ENCODE measurements around the gene RBM11.
"Not testable (repeated sequence)": the region's sequence is repeated elsewhere in the genome, so short reads cannot be mapped to it uniquely, and the experiment has no call there.

Gene RBM11, protein sequence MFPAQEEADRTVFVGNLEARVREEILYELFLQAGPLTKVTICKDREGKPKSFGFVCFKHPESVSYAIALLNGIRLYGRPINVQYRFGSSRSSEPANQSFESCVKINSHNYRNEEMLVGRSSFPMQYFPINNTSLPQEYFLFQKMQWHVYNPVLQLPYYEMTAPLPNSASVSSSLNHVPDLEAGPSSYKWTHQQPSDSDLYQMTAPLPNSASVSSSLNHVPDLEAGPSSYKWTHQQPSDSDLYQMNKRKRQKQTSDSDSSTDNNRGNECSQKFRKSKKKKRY

DNA sequence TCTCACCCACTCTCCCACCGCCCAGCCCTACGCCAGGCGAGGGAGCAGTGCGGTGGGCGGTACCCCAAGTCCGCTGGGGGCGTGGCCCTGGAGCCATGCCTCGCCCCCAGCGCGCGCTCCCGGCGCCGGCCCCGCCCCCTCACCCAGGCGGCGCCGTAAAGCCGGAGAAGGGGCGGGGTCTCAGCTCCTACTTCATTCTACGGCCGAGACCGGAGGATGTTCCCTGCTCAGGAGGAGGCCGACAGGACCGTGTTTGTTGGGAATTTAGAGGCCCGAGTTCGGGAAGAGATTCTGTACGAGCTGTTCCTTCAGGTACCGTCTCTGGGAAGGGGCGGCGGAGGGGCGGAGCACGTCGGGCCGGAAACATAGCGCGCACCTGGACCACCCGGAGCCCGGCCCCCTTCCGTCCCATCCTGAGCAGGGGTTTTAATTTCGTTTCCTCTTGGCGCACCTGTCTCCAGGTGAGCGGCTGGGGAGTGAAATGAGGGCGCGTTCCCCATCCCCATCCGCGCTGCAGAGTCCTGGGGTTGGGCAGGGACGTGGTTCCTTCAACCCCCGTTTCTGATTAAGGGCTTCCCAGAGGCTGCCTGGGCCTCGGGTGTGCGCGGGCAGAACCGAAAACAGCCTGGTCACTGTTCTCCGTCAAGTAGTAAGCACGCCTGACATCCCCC, at the start of gene RBM11:
RBM11 (plus strand) TSS at position 187 of the 671 bp plus-strand sequence; CDS start at position 217, 30 bp downstream.
- DNase-seq, result no peak

DNA sequence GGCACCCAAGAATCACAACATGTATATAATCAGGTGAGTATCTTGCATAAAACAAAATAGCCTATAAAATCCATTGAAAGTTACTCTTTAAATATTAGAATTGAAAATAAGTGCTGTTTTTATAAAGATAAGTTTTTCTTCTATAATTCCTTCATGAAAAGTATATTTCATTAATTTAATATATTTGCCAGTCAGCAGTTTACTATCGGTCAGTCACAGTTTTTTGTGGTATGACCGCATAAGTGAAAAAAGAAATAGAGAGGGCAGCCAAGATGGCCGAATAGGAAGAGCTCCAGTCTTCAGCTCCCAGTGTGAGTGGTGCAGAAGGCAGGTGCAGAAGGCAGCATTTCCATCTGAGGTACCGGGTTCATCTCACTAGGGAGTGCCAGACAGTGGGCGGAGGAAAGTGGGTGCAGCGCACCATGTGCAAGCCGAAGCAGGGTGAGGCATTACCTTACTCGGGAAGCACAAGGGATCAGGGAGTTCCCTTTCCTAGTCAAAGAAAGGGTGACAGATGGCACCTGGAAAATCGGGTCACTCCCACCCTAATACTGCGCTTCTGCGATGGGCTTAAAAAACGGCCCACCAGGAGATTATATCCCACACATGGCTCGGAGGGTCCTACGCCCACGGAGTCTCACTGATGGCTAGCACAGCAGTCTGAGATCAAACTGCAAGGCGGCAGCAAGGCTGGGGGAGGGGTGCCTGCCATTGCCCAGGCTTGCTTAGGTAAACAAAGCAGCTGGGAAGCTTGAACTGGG, 49.3 kb upstream of the RBM11 start:
- not testable (repeated sequence) for DNase-seq

DNA sequence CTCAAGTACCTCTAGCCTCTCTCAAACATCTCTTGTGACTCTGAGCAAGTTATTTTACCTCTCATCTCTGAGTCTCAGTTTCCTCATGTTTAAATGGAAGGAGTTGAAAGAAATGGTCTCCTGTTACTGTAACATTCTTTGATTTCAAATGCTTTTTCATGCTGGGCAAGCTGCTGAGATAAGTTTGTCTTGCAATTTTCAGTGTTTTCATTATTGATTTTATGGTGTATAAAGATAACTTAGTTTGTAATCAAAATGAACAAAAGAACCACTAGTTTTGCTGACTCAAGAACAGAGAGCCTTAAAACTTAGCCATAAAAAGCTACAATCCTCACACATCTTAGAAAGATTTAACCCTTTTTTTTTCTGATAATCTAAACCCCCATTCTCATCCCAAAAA, 9.7 kb upstream of the RBM11 start:
- DNase-seq, result no peak

DNA sequence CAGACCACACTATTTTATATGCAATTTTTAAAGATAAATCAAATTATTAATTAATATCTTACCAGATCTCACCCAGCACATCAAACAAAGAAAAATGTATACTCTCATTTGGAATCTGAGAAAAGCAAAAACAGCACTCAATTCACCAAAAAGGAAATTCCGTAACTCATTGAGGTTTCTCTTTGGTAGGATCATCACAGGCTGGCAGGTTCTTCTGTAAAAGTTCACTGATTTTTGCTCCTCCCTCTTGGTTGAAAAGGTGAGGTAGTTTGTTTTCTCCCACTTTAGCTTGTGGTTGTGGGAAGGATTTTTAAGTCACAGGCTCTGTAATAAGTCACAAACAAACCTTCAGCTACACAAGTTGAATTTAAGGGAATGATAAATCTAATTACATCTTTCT, 5.2 kb upstream of the RBM11 start, which contains the start of gene LIPI:
LIPI (minus strand) TSS at position 218 of the 400 bp plus-strand sequence; CDS start at position 108, 110 bp downstream.
- DNase-seq, result no peak

- DNase-seq, result no peak
These were observed 2.8 kb upstream of the RBM11 start for GRCh38 chr21:14213164-14213563.

GRCh38 chr21:14223365-14223764, 7.4 kb downstream of the RBM11 start:
- DNase-seq, result no peak

GRCh38 chr21:14229399-14229798, 13.4 kb downstream of the RBM11 start:
- no peak for DNase-seq

DNA sequence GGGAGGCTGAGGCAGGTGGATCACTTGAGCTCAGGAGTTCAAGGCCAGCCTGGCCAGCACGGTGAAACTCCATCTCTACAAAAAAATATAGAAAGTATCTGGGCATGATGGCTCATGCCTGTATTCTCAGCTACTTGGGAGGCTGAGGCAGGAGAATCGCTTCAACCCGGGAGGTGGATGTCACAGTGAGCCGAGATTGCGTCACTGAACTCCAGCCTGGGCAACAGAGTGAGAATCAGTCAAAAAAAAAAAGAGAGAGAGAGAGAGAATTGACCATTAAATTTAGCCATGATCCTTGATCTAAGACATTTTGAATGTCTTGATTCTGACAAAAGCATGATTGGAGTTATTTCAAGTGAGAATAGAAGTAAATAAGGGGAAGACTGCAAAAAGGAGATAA, 19.1 kb downstream of the RBM11 start:
- no peak for DNase-seq

DNA sequence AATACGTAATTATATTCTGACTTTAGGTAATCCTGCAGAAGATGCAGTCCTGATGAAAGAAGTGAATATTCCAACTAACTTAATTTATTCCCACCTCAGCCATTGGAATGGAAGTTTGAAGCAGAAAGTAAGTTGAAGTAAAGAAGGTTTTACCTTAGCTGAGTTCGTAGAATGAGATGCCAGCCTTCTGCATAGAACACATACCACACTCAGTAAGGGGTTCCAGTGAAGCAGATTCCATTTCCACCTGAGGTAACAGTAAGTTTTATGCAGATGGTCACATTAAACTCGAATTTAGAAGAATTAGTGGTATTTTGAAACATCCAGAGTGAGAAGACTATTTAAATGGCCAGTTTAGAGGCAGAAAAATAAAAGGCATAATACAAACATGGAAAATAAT, 20.2 kb downstream of the RBM11 start:
- DNase-seq, result no peak

DNA sequence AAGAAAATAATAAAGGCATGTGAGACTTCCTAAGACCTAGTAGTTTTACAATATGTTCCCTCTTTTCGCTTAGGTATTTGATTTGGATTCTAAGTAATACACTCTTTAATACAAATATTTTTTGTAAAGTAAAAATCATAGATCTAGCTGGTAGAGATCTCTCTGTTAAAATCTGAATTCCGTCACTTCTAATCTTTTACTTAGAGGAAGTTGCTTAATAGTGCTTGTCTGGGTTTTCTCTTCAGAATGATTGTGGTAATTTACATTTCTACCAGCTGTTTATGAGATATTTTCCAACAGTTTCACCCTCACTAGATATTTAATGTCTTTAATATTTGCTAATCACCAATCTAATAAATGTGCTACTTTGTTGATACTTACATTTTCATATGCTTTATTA, 23.3 kb downstream of the RBM11 start:
- no peak for DNase-seq

DNA sequence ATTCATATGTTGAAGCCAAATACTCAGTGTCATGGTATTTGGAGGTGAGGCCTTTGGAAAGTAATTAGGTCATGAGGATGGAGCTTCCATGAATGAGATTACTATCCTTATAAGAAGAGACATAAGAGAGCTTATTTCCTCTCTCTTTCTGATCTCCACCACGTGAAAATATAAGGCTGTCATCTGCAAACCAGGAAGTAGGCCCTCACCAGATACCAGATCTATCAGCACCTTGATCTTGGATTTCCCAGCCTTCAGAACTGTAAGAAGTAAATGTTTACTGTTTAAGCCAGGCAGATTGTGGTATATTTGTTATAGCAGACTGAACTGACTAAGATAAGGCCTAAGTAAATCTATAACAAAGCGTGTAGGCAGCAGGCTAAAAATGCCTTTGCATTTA, 25.3 kb downstream of the RBM11 start:
- no peak for DNase-seq

- no peak for DNase-seq
These were observed 27.5 kb downstream of the RBM11 start for GRCh38 chr21:14243461-14243860.

- DNase-seq, result no peak
These were observed 27.9 kb downstream of the RBM11 start for GRCh38 chr21:14243874-14244273.

DNA sequence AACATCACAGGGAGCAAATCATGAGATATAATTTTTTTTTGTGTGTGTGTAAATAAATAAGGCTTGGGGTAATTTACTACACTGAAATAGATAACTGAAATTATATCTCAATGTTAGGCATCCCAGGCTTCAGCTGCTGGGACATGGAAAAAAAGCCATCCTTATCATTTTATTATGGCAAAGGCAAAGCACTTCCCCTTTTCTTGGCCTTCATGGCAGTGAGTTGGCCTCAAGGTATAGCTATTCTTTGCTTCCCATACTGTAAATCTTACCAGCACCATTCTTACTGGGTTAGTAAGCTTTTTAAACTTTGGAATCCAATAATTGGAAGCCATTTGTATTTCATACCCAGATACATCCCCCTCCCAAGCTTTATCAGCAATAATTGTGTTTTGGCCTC, 29.0 kb downstream of the RBM11 start:
- no peak for DNase-seq

DNA sequence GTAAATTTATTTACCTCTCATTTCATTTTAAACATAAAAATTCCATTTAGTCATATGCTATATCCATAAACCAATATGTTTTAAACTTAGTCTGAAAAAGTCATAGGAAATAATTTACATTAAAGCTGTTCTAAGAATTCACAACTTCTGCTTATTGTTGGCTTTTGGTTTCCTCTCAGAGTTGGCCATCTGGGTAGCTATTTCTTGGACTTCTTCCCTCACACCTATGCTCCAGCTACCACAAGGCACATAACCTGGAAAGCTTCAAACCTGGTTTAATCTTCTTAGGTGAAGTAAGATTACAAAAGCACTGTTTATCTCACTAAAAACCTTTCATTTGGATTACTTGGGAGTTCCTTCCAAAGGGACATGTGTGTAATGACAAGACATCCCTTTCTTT, 29.8 kb downstream of the RBM11 start:
- no peak for DNase-seq

DNA sequence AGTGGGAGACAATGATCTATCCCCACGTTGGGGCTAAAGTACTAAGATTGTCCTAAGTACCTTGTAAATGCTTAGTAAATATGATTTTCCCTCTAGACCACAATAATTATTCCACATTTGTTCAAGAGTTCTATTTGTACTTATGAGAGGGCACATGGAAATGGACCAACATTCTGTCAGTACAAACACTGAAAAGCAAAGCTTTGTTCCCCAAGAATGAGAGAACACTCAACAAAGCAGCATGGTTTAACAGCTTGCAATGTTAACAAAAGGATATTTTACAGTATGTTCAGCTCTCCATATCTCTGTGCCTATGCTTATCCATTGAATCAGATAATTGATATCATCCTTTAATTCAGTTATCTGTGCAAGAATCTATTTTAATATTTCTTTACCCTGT, 35.4 kb downstream of the RBM11 start:
- no peak for DNase-seq

DNA sequence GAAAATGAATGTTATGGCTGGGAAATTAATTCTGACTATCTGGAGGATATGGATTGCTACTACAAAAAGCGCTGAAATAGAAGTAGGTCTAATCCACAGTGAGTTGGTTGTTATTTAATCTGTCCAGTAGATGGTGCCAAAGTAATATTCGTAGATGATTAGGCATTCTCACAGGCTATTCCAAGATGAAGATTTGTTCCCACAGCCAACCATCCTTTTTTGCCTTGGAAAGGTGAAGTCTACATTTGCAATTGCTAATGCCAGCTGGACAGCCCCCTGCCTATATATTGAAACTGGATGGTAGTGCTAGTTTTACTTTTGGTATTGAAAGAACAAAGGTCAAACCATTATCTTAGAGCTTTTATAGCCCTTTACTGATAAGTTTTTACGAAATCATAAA, 43.8 kb downstream of the RBM11 start:
- no peak for DNase-seq

DNA sequence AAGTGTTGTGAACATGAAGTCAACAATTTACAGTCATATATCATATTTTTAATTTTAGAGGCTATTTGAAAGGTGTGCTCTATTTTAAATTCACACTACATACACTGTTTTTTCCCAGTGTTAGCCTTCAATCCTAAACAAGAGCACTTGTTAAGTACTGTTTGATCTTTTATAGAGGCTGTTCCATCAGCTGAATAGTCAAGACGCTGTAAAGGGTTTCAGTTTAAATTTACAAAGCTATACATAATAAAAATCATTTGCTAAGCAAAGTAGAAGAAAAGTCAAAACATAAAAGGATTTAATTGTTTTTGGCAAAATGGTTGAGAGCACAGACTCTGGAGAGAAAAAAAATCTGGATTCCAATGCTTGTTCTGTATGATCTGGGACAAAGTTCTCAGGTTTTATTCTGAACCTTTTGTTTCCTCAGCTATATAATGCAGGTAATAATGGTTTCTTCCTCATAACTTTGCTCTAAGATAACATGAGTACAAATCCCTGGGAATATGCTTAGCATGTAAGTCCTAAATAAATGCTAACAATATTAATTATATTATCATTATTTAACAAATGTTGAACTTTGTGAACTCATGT, 44.3 kb downstream of the RBM11 start:
- no peak for DNase-seq

DNA sequence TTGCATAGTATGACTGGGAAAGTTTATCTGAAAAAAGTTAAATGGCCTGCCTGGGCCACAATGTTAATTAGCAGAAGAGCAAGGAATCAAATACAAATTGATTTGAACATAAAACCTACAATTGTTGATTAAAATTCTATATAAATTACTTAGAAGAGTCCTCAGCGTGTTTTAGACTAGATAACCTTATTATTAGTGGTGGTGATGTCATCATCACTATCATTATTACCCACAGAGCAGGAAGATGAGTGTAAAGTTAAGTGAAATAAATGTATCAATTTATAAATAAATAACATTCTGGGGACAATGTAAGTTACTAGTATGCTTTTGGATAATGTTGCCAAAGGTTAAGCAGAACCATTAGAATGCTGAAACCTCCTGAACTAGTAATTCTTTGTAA, 46.1 kb downstream of the RBM11 start:
- no peak for DNase-seq

- no peak for DNase-seq
These were observed 47.9 kb downstream of the RBM11 start for GRCh38 chr21:14263879-14264278.

DNA sequence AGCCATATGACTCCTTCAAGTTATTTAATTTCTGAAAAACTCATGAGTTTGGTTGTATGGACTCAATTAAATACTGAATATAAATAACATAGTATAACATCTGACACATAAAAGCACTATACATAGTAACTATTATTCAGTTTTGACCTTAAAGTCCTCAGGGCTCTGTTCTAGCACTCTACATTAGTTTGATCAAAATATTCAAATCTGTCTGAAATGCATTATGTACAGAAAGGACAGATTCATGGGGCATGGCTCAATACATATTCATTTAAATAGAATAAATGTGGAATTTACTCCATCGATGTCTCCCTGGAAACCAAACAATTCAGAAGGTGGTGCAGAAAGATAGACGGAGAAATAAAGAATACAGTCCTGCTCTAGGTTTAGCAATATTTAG, 49.1 kb downstream of the RBM11 start:
- no peak for DNase-seq

DNA sequence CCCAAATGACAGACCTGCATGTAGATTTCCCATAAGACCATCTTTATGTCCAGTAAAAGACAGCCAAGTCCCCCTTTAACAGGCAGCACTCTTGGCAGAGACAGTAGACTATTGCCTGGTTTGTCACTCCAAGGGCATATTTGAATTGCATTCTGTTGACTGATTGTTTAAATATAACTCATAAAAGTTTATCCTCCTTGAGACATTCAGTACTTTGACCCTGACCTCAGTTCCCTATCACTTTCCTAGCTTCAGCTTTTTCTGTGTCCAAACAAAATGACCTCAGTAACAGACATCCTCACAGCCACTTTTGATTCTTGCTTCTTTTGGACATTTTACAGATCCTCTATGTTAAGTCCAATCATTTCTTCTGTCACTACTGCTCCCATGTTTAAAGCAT, 51.1 kb downstream of the RBM11 start:
- no peak for DNase-seq

DNA sequence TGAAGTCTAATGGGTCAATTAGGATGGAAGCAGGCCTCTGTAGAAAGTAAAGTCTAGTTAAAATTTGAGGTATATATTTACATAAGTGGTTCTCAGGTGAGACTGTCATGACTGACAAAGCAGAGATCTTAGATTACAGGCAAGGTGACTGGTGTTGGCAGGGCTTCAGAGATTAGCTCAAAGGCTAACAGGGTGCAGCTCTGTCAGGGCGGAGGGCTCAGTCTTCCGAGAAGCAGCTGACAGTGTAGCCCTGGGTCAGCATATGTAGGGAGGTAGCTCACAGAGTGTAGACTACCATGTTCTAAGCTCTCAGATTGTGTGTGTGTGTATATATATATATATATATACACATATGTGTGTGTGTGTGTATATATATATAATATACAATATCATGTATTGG, 54.7 kb downstream of the RBM11 start:
- no peak for DNase-seq

GRCh38 chr21:14271053-14271452, 55.1 kb downstream of the RBM11 start:
- no peak for DNase-seq

Data from cortex of kidney (tissue), 1 donor.